HL-60 (cell line): ENCODE measurements around the gene SMTNL1.

Experiments
- DNase-seq, 2 experiments: peaks; one replicate each; pipeline ENCODE4 v3.0.0-alpha.2; 2010 to 2020; ENCODE audit warnings: low read depth in 1 of 2, low spot score in 1 of 2
- H3K27ac ChIP-seq: fragments of 250-450 bp; sonication (Bioruptor Pico); replicated peaks from 2 replicates; pipeline ENCODE4 v1.5.1; 2020; ENCODE audit warnings: mild to moderate bottlenecking, moderate library complexity
- H3K27me3 ChIP-seq: fragments of 250-450 bp; sonication (Bioruptor Pico); 2 replicates; pipeline ENCODE4 v1.5.1; 2021; ENCODE audit warnings: mild to moderate bottlenecking, moderate library complexity; ENCODE audit not compliant: insufficient read depth, poor library complexity, severe bottlenecking
- H3K4me3 ChIP-seq: replicated peaks from 2 replicates; pipeline ENCODE4 v1.5.1; 2011; ENCODE audit warnings: mild to moderate bottlenecking, control low read depth, low read length; ENCODE audit not compliant: insufficient read depth
- CTCF ChIP-seq: IDR thresholded peaks from one replicate; pipeline ENCODE4 v1.5.1; 2011; ENCODE audit warnings: low read length, control low read depth, inconsistent platforms; ENCODE audit not compliant: insufficient read depth
- GABPA ChIP-seq: IDR thresholded peaks from 2 replicates; pipeline ENCODE4 v1.6.1; 2012; ENCODE audit warnings: low read depth
- POLR2AphosphoS5 ChIP-seq: IDR thresholded peaks from 2 replicates; pipeline ENCODE4 v1.6.1; 2012; ENCODE audit warnings: low read depth
- REST ChIP-seq: IDR thresholded peaks from 2 replicates; pipeline ENCODE4 v1.6.1; 2012; ENCODE audit warnings: low read depth; ENCODE audit not compliant: insufficient replicate concordance
- SPI1 ChIP-seq: IDR thresholded peaks from 2 replicates; pipeline ENCODE4 v1.6.1; 2012; ENCODE audit warnings: low read depth, mild to moderate bottlenecking, borderline replicate concordance

The SMTNL1 gene

GRCh38 chr11:57521116-57521515 is 16.3 kb upstream of the SMTNL1 start:
- TF ChIP-seq GABPA (no peak), REST (no peak), SPI1 (no peak), POLR2AphosphoS5 (no peak), CTCF (no peak)
- Histone ChIP-seq H3K4me3 (no peak overlapping the region), H3K27ac (no peak overlapping the region), H3K27me3 (no peaks in the 10 kb centered on the region)
- DNase-seq, result no peak

- no peaks in the 10 kb centered on the region for H3K27me3 ChIP-seq
- no peak for TF ChIP-seq POLR2AphosphoS5
- TF ChIP-seq CTCF, result no peak
- TF ChIP-seq GABPA, result no peak
- no peak for TF ChIP-seq SPI1
- TF ChIP-seq REST, result no peak
- H3K4me3 ChIP-seq, result no peak overlapping the region
- no peak overlapping the region for H3K27ac ChIP-seq
- no peak for DNase-seq
Observed at GRCh38 chr11:57523419-57523818, 14.0 kb upstream of the SMTNL1 start.

- H3K27me3 ChIP-seq, result no peaks in the 10 kb centered on the region
- TF ChIP-seq POLR2AphosphoS5, result no peak
- no peak for TF ChIP-seq GABPA
- TF ChIP-seq CTCF, result peak; percentile 86
- peak in 1 of 2 experiments; percentile 69 for DNase-seq
- no peak overlapping the region for H3K27ac ChIP-seq
- H3K4me3 ChIP-seq, result no peak overlapping the region
Observed at GRCh38 chr11:57527056-57527631, 10.3 kb upstream of the SMTNL1 start.

GRCh38 chr11:57529012-57529411 is 8.4 kb upstream of the SMTNL1 start:
- Histone ChIP-seq H3K27me3 (no peaks in the 10 kb centered on the region), H3K4me3 (no peak overlapping the region; the same call in 1 of the 2 replicates), H3K27ac (no peak overlapping the region)
- TF ChIP-seq REST, result no peak
- DNase-seq, result no peak
